PC-9 (cell line): ENCODE results near the gene HEATR5B.

ENCODE experiments used
- CTCF ChIP-seq: fragments of 200-600 bp; sonication (generic); conservative IDR thresholded peaks from 2 replicates; pipeline ENCODE4 v1.6.1; 2017; ENCODE audit warnings: mixed run types, antibody characterized with exemption, mild to moderate bottlenecking, moderate library complexity
- EZH2 ChIP-seq: fragments of 200-600 bp; sonication (generic); IDR thresholded peaks from 2 replicates; pipeline ENCODE4 v1.8.0; 2017; ENCODE audit warnings: antibody characterized with exemption, low read depth

- TF ChIP-seq CTCF (no peak), EZH2 (no peak)
Observed at GRCh38 chr2:37080689-37081088, 3.5 kb downstream of the HEATR5B start.
